IMR-90 (cell line): ENCODE data around the gene ARSB. TPM values are rescaled to one million over a fixed set of nuclear protein-coding genes. Genes with fewer than 3 reads are reported as not detected.

ENCODE experiments used
- ATAC-seq: fragments of 200-7000 bp; cut with Tn5 transposase; 2 replicates; pipeline ENCODE4 v1.9.1; 2020; ENCODE audit warnings: low read depth, mild to moderate bottlenecking, moderate library complexity
- BruUV-seq: library from RNA; stranded (reverse); fragments of 400-500 nt; replicated peaks from 2 replicates; lab custom pipeline; 2021; lab: Mats Ljungman, UMichigan
- CTCF ChIA-PET: fragments of 300-600 bp; formaldehyde crosslinking; extraction: SDS; loops from one replicate; lab custom pipeline; 2021; ENCODE audit warnings: antibody characterized with exemption; lab: Yijun Ruan, JAX
- POLR2A ChIA-PET: fragments of 300-600 bp; sonication (Branson Sonifier 250); formaldehyde crosslinking; loops from one replicate; lab custom pipeline; 2022; ENCODE audit warnings: antibody characterized with exemption; ENCODE audit not compliant: unreplicated experiment; lab: Charles Lee
- DNase-seq: peaks from one replicate; pipeline ENCODE4 v3.0.0; 2013
- H2AFZ ChIP-seq: replicated peaks from 2 replicates; pipeline ENCODE3; 2013; ENCODE audit warnings: low read length, mild to moderate bottlenecking; ENCODE audit not compliant: poor library complexity
- H2AK5ac ChIP-seq: 2 replicates; pipeline ENCODE4 v1.6.1; 2013; ENCODE audit warnings: low read depth, low read length, inconsistent platforms
- H2AK9ac ChIP-seq: replicated peaks from 2 replicates; pipeline ENCODE3; 2013; ENCODE audit warnings: mild to moderate bottlenecking, low read depth, low read length, moderate library complexity; ENCODE audit not compliant: poor library complexity
- H2BK120ac ChIP-seq: 2 replicates; pipeline ENCODE4 v1.6.1; 2013; ENCODE audit warnings: low read depth, low read length, inconsistent platforms
- H2BK15ac ChIP-seq: 3 replicates; pipeline ENCODE4 v1.6.1; 2013; ENCODE audit warnings: low read depth, low read length, inconsistent platforms
- H2BK20ac ChIP-seq: 2 replicates; pipeline ENCODE4 v1.6.1; 2013; ENCODE audit warnings: low read depth, mild to moderate bottlenecking, inconsistent platforms, low read length, moderate library complexity
- H2BK5ac ChIP-seq: 2 replicates; pipeline ENCODE4 v1.6.1; 2013; ENCODE audit warnings: mild to moderate bottlenecking, low read depth, low read length, inconsistent platforms; ENCODE audit not compliant: poor library complexity, severe bottlenecking
- H3K14ac ChIP-seq: replicated peaks from 2 replicates; pipeline ENCODE4 v1.6.1; 2013; ENCODE audit warnings: low read depth, low read length, inconsistent platforms
- H3K18ac ChIP-seq: 2 replicates; pipeline ENCODE4 v1.6.1; 2013; ENCODE audit warnings: low read depth, low read length, control low read depth
- H3K23ac ChIP-seq: 2 replicates; pipeline ENCODE4 v1.6.1; 2013; ENCODE audit warnings: low read depth, low read length, inconsistent platforms
- H3K27ac ChIP-seq: 2 replicates; pipeline ENCODE4 v1.5.1; 2013; ENCODE audit warnings: mild to moderate bottlenecking, control low read depth, low read length; ENCODE audit not compliant: insufficient read depth
- H3K27me3 ChIP-seq: 2 replicates; pipeline ENCODE4 v1.6.1; 2013; ENCODE audit warnings: low read length; ENCODE audit not compliant: control insufficient read depth, insufficient read depth
- H3K36me3 ChIP-seq: 2 replicates; pipeline ENCODE4 v1.6.1; 2013; ENCODE audit warnings: low read length, mixed read lengths; ENCODE audit not compliant: control insufficient read depth, insufficient read depth
- H3K4ac ChIP-seq: 2 replicates; pipeline ENCODE4 v1.6.1; 2013; ENCODE audit warnings: low read depth, low read length, inconsistent platforms
- H3K4me1 ChIP-seq: 2 replicates; pipeline ENCODE4 v1.6.1; 2013; ENCODE audit warnings: low read length, mixed read lengths; ENCODE audit not compliant: control insufficient read depth, insufficient read depth
- H3K4me2 ChIP-seq: 2 replicates; pipeline ENCODE4 v1.6.1; 2013; ENCODE audit warnings: low read depth, mild to moderate bottlenecking, control low read depth, low read length, moderate library complexity
- H3K4me3 ChIP-seq: 2 replicates; pipeline ENCODE4 v1.5.1; 2013; ENCODE audit warnings: low read depth, mild to moderate bottlenecking, control low read depth, low read length, moderate library complexity; ENCODE audit not compliant: insufficient read depth
- H3K56ac ChIP-seq: 2 replicates; pipeline ENCODE4 v1.6.1; 2013; ENCODE audit warnings: low read length, inconsistent platforms; ENCODE audit not compliant: insufficient read depth; ENCODE audit errors: extremely low read depth
- H3K79me1 ChIP-seq, 2 experiments: 2 replicates each; pipeline ENCODE4 v1.6.1; 2013; ENCODE audit warnings: low read length in 2 of 2, inconsistent platforms in 1 of 2, low read depth in 1 of 2
- H3K9ac ChIP-seq: 2 replicates; pipeline ENCODE4 v1.6.1; 2013; ENCODE audit warnings: low read depth, low read length, control low read depth
- H3K9me1 ChIP-seq: 2 replicates; pipeline ENCODE4 v1.6.1; 2013; ENCODE audit warnings: low read length, inconsistent platforms; ENCODE audit not compliant: insufficient read depth
- H3K9me3 ChIP-seq: 2 replicates; pipeline ENCODE4 v1.6.1; 2013; ENCODE audit warnings: low read length; ENCODE audit not compliant: control insufficient read depth, insufficient read depth
- H4K20me1 ChIP-seq: 2 replicates; pipeline ENCODE4 v1.6.1; 2013; ENCODE audit warnings: low read length, inconsistent platforms; ENCODE audit not compliant: insufficient read depth
- H4K5ac ChIP-seq: 2 replicates; pipeline ENCODE4 v1.6.1; 2013; ENCODE audit warnings: mild to moderate bottlenecking, low read depth, low read length, control low read depth
- H4K8ac ChIP-seq, 2 experiments: 2 replicates each; pipeline ENCODE4 v1.6.1; 2013; ENCODE audit warnings: low read depth in 2 of 2, low read length in 2 of 2, control low read depth in 1 of 2, inconsistent platforms in 1 of 2
- H4K91ac ChIP-seq: 2 replicates; pipeline ENCODE4 v1.6.1; 2013; ENCODE audit warnings: low read depth, low read length, inconsistent platforms; ENCODE audit not compliant: insufficient read depth
- CEBPB ChIP-seq: IDR thresholded peaks from 2 replicates; pipeline ENCODE4 v1.6.1; 2012; ENCODE audit warnings: low read depth, low read length, improper control_type of control experiment
- CHD1 ChIP-seq: IDR thresholded peaks from 2 replicates; pipeline ENCODE4 v1.6.1; 2012; ENCODE audit warnings: low read depth, low read length, improper control_type of control experiment
- FOS ChIP-seq: fragments of 150-350 bp; IDR thresholded peaks from 2 replicates; pipeline ENCODE4 v1.6.1; 2016; ENCODE audit warnings: low read depth, low read length
- MAFK ChIP-seq: IDR thresholded peaks from 2 replicates; pipeline ENCODE4 v1.6.1; 2012; ENCODE audit warnings: low read depth, low read length, improper control_type of control experiment
- MAZ ChIP-seq: IDR thresholded peaks from 2 replicates; pipeline ENCODE4 v1.6.1; 2012; ENCODE audit warnings: low read depth, mild to moderate bottlenecking, low read length, improper control_type of control experiment, moderate library complexity, borderline replicate concordance
- NFE2L2 ChIP-seq: fragments of 150-350 bp; IDR thresholded peaks from 2 replicates; pipeline ENCODE4 v1.6.1; 2016; ENCODE audit warnings: low read depth, mild to moderate bottlenecking, low read length
- RAD21 ChIP-seq: IDR thresholded peaks from 2 replicates; pipeline ENCODE4 v1.6.1; 2012; ENCODE audit warnings: low read length, improper control_type of control experiment
- SMC3 ChIP-seq: fragments of 150-350 bp; IDR thresholded peaks from 2 replicates; pipeline ENCODE4 v1.6.1; 2016; ENCODE audit warnings: low read depth, mild to moderate bottlenecking, antibody characterized with exemption, low read length, moderate library complexity
- WGBS, 2 experiments: methylation state at CpG; one replicate each; pipeline versions ENCODE4 v1.1.5 to v1.1.7; 2013; ENCODE audit warnings: missing lambda C conversion rate in 2 of 2; ENCODE audit not compliant: insufficient read length in 1 of 2; ENCODE audit errors: extremely low coverage in 2 of 2; 5-methylcytosine and 5-hydroxymethylcytosine counted together
- dilution Hi-C: fragments of 300-500 bp; cut with HindIII; formaldehyde crosslinking; loops from one replicate; pipeline ENCODE4 v1.14.3; 2018; ENCODE audit warnings: low sequenced_read_pairs; ENCODE audit not compliant: unreplicated experiment
- in situ Hi-C: fragments of 300-500 bp; cut with MboI; formaldehyde crosslinking; loops from 3 replicates; pipeline ENCODE4 v1.14.3; 2019; ENCODE audit warnings: low sequenced_read_pairs, inconsistent platforms, mixed read lengths
- intact Hi-C: fragments of 100-400 bp; cut with micrococcal nuclease; formaldehyde crosslinking; loops from 2 replicates; pipeline ENCODE4 v1.10.0; 2022
- polyA plus RNA-seq, 3 experiments: library from polyadenylated mRNA; depleted of rRNA; stranded (reverse); fragments of >200 nt; gene quantifications; 2 replicates each; pipeline ENCODE4 v1.2.3, GENCODE V29; 2012; ENCODE audit warnings: low replicate concordance in 1 of 3
- total RNA-seq: library from RNA; depleted of rRNA; stranded (reverse); fragments of >200 nt; gene quantifications from 2 replicates; pipeline ENCODE4 v1.2.3, GENCODE V29; 2012
- TF ChIP-seq, protein P1 (sequence below): fragments of 150-350 bp; IDR thresholded peaks from 2 replicates; pipeline ENCODE4 v1.6.1; 2016; ENCODE audit warnings: low read depth, mild to moderate bottlenecking, low read length, moderate library complexity, borderline replicate concordance
- TF ChIP-seq, protein P2 (sequence below): conservative IDR thresholded peaks from 2 replicates; pipeline ENCODE4 v1.5.1; 2012; ENCODE audit warnings: mild to moderate bottlenecking, low read depth, low read length, improper control_type of control experiment
- TF ChIP-seq, protein P3 (sequence below): fragments of 150-350 bp; IDR thresholded peaks from 2 replicates; pipeline ENCODE4 v1.6.1; 2017; ENCODE audit warnings: mild to moderate bottlenecking, antibody characterized with exemption, low read length, low read depth

The ARSB gene
- total and polyA plus RNA-seq, 2 of the 4 experiments (the other 2 are of a cell fraction) = 16.0 to 16.3 TPM

DNA sequence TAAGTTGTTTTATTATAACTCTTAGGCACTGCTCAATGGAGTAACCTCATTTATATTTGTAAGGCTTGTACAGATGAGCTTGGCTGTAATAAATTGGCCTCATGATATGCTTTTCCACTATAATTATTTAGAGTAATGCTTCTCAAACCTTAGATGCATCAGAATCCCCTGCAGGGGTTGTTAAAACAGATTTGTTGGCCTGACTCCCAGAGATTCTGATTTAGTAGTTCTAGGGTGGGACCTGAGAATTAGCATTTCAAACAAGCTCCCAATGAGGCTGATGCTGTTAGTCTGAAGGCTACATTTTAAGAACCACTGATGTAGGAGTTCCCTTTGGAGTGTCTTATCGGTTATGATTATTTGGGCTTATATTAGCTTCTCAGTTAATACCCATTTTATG is 38.2 kb upstream of the ARSB start:
- 80% methylated on average over 1 of the region's 1 CpG; no CpG with 5 or more reads in 1 of the 2 experiments for WGBS, 2 experiments

More for the DNA sequence above, 38.2 kb upstream of the ARSB start:
- Histone ChIP-seq H3K4me2 (no peak overlapping the region), H2AK9ac (no peak overlapping the region), H2BK20ac (peak overlapping the region; percentile 27; the same call in 1 of the 2 replicates), H4K5ac (no peak overlapping the region), H3K14ac (peak overlapping the region; percentile 74; the same call in 1 of the 2 replicates), H2BK120ac (peak overlapping the region; percentile 26; the same call in 1 of the 2 replicates), H2BK5ac (no peak overlapping the region), H2BK15ac (0 out of 3 replicates have a peak overlapping the region, but pooled peaks have one; percentile 3), H3K79me1 (no peaks in the 10 kb centered on the region), H3K4ac (no peak overlapping the region), H4K20me1 (no peaks in the 10 kb centered on the region), H3K4me1 (peaks cover 5% of the 10 kb centered on the region), H2AK5ac (no peak overlapping the region), H3K9ac (no peak overlapping the region), H2AFZ (no peak overlapping the region), H3K4me3 (no peak overlapping the region), H4K91ac (no peak overlapping the region), H4K8ac (no peak overlapping the region), H3K27me3 (peaks cover 8% of the 10 kb centered on the region), H3K18ac (peak overlapping the region; percentile 20; the same call in 1 of the 2 replicates), H3K9me1 (peaks cover 5% of the 10 kb centered on the region), H3K56ac (no peak overlapping the region), H3K9me3 (no peaks in the 10 kb centered on the region), H3K36me3 (no peaks in the 10 kb centered on the region), H3K23ac (no peak overlapping the region), H3K27ac (no peak overlapping the region)
- in situ Hi-C loops (loop anchor here (10.0 kb wide), 1 partner anchor 441 kb away; no protein-coding TSS in a partner anchor), intact Hi-C loops (loop anchor here (5.0 to 10.0 kb wide), 5 partner anchors 41 to 1849 kb away; partner anchors contain the start of genes JMY and TENT2), dilution Hi-C loops (no loop called here)
- no TSS peak for BruUV-seq
- DNase-seq = no peak
- TF ChIP-seq CEBPB (no peak), SMC3 (no peak), RAD21 (no peak), NFE2L2 (no peak), FOS (no peak), MAZ (no peak), MAFK (no peak), CHD1 (no peak)
- TF ChIP-seq, protein P1, sequence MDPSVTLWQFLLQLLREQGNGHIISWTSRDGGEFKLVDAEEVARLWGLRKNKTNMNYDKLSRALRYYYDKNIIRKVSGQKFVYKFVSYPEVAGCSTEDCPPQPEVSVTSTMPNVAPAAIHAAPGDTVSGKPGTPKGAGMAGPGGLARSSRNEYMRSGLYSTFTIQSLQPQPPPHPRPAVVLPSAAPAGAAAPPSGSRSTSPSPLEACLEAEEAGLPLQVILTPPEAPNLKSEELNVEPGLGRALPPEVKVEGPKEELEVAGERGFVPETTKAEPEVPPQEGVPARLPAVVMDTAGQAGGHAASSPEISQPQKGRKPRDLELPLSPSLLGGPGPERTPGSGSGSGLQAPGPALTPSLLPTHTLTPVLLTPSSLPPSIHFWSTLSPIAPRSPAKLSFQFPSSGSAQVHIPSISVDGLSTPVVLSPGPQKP = no peak
- TF ChIP-seq, protein P2, sequence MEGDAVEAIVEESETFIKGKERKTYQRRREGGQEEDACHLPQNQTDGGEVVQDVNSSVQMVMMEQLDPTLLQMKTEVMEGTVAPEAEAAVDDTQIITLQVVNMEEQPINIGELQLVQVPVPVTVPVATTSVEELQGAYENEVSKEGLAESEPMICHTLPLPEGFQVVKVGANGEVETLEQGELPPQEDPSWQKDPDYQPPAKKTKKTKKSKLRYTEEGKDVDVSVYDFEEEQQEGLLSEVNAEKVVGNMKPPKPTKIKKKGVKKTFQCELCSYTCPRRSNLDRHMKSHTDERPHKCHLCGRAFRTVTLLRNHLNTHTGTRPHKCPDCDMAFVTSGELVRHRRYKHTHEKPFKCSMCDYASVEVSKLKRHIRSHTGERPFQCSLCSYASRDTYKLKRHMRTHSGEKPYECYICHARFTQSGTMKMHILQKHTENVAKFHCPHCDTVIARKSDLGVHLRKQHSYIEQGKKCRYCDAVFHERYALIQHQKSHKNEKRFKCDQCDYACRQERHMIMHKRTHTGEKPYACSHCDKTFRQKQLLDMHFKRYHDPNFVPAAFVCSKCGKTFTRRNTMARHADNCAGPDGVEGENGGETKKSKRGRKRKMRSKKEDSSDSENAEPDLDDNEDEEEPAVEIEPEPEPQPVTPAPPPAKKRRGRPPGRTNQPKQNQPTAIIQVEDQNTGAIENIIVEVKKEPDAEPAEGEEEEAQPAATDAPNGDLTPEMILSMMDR = no peak
- TF ChIP-seq, protein P3, sequence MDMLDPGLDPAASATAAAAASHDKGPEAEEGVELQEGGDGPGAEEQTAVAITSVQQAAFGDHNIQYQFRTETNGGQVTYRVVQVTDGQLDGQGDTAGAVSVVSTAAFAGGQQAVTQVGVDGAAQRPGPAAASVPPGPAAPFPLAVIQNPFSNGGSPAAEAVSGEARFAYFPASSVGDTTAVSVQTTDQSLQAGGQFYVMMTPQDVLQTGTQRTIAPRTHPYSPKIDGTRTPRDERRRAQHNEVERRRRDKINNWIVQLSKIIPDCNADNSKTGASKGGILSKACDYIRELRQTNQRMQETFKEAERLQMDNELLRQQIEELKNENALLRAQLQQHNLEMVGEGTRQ = no peak
- ATAC-seq = no peak
- CTCF ChIA-PET = interaction anchor here (1.1 to 9.5 kb wide), 2 partner anchors 80 to 109 kb away, joined by 3 to 115 read pairs; no protein-coding TSS in a partner anchor
- POLR2A ChIA-PET = no interaction called here
